Upper lobe of left lung (tissue), 4 donors: ENCODE measurements around the gene GREB1L.

Experiments used
- EP300 ChIP-seq, 4 donors: sonication (generic); formaldehyde crosslinking; IDR thresholded peaks; one replicate each; pipeline ENCODE4 v1.5.1; 2017; ENCODE audit warnings: antibody characterized with exemption in 4 of 4, control low read depth in 2 of 4
- POLR2A ChIP-seq, 4 donors: fragments of 450-650 bp; IDR thresholded peaks; one replicate each; pipeline ENCODE4 v1.5.1; 2016 to 2017; ENCODE audit warnings: antibody characterized with exemption in 4 of 4, mild to moderate bottlenecking in 2 of 4
- TF ChIP-seq, protein P1 (sequence below), 6 experiments: fragments of 450-650 bp in 4 of 6; fragments of 200-600 bp in 2 of 6; sonication (generic) in 2 of 6; IDR thresholded peaks; one replicate each; pipeline ENCODE4 v1.5.1; 2016 to 2019; ENCODE audit warnings: antibody characterized with exemption in 6 of 6

DNA sequence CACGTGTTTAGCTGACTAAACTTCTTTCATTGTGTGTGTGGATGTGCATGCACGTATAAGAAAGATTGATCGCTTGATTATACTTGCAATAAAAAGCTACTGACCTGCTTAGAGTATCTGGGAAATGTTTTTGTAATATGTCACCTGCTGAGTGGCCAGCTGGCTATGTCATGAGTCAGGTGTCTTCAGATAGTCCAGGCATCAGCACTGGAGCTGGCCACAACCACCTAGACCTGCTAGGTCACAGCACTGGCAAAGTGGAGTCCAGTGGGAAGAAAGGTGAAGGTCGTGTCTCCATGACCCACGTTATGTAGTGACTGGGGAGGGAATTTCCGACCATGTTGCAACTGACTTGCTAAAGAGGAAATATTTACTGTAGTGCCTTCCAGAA, 211.5 kb downstream of the GREB1L start:
- TF ChIP-seq, protein P1, sequence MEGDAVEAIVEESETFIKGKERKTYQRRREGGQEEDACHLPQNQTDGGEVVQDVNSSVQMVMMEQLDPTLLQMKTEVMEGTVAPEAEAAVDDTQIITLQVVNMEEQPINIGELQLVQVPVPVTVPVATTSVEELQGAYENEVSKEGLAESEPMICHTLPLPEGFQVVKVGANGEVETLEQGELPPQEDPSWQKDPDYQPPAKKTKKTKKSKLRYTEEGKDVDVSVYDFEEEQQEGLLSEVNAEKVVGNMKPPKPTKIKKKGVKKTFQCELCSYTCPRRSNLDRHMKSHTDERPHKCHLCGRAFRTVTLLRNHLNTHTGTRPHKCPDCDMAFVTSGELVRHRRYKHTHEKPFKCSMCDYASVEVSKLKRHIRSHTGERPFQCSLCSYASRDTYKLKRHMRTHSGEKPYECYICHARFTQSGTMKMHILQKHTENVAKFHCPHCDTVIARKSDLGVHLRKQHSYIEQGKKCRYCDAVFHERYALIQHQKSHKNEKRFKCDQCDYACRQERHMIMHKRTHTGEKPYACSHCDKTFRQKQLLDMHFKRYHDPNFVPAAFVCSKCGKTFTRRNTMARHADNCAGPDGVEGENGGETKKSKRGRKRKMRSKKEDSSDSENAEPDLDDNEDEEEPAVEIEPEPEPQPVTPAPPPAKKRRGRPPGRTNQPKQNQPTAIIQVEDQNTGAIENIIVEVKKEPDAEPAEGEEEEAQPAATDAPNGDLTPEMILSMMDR (IDR thresholded peaks at IDR 0.05) = no peak
- no peak for TF ChIP-seq POLR2A (IDR thresholded peaks at IDR 0.05)
- no peak for TF ChIP-seq EP300 (IDR thresholded peaks at IDR 0.05)
